Measurements from ENCODE around the gene PTPN23. TPM values are rescaled to one million over a fixed set of nuclear protein-coding genes. Genes with fewer than 3 reads are reported as not detected.

Gene PTPN23
- total RNA-seq, 1 donor, result 20.7 TPM

- no peak for TF ChIP-seq CTCF (IDR thresholded peaks at IDR 0.05; ENCODE audit: insufficient read depth, low read depth, low read length)
- DNase-seq (ENCODE audit: low read depth), result no peak
- H3K4me3 ChIP-seq (ENCODE audit: low read depth, low read length), result no peak overlapping the region
Observed at GRCh38 chr3:47423548-47424145, 42.8 kb downstream of the PTPN23 start.

- no peak overlapping the region for H3K4me3 ChIP-seq (ENCODE audit: low read depth, low read length)
- DNase-seq (ENCODE audit: low read depth), result peak; percentile 21
- no peak for TF ChIP-seq CTCF (IDR thresholded peaks at IDR 0.05; ENCODE audit: insufficient read depth, low read depth, low read length)
Observed at GRCh38 chr3:47424434-47425382, 43.9 kb downstream of the PTPN23 start.

GRCh38 chr3:47425383-47425778, 44.6 kb downstream of the PTPN23 start:
- DNase-seq (ENCODE audit: low read depth), result no peak
- no peak for TF ChIP-seq CTCF (IDR thresholded peaks at IDR 0.05; ENCODE audit: insufficient read depth, low read depth, low read length)
- no peak overlapping the region for H3K4me3 ChIP-seq (ENCODE audit: low read depth, low read length)

- no peak for DNase-seq (ENCODE audit: low read depth)
- TF ChIP-seq CTCF (IDR thresholded peaks at IDR 0.05; ENCODE audit: insufficient read depth, low read depth, low read length), result no peak
- no peak overlapping the region for H3K4me3 ChIP-seq (ENCODE audit: low read depth, low read length)
Observed at GRCh38 chr3:47425959-47426358, 45.1 kb downstream of the PTPN23 start.

- H3K4me3 ChIP-seq (ENCODE audit: low read depth, low read length), result no peak overlapping the region
- no peak for DNase-seq (ENCODE audit: low read depth)
Observed at GRCh38 chr3:47427866-47428265, 47.0 kb downstream of the PTPN23 start.

GRCh38 chr3:47428662-47429061, 47.8 kb downstream of the PTPN23 start:
- H3K4me3 ChIP-seq (ENCODE audit: low read depth, low read length), result no peak overlapping the region
- peak; percentile 10 for DNase-seq (ENCODE audit: low read depth)
- no peak for TF ChIP-seq CTCF (IDR thresholded peaks at IDR 0.05; ENCODE audit: insufficient read depth, low read depth, low read length)

More at GRCh38 chr3:47427866-47428265, 47.0 kb downstream of the PTPN23 start:
- TF ChIP-seq CTCF (IDR thresholded peaks at IDR 0.05; ENCODE audit: insufficient read depth, low read depth, low read length), result no peak

All from fibroblast of villous mesenchyme (primary cell).